ENCODE data around the gene ARTN.

Gene ARTN, protein sequence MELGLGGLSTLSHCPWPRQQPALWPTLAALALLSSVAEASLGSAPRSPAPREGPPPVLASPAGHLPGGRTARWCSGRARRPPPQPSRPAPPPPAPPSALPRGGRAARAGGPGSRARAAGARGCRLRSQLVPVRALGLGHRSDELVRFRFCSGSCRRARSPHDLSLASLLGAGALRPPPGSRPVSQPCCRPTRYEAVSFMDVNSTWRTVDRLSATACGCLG

DNA sequence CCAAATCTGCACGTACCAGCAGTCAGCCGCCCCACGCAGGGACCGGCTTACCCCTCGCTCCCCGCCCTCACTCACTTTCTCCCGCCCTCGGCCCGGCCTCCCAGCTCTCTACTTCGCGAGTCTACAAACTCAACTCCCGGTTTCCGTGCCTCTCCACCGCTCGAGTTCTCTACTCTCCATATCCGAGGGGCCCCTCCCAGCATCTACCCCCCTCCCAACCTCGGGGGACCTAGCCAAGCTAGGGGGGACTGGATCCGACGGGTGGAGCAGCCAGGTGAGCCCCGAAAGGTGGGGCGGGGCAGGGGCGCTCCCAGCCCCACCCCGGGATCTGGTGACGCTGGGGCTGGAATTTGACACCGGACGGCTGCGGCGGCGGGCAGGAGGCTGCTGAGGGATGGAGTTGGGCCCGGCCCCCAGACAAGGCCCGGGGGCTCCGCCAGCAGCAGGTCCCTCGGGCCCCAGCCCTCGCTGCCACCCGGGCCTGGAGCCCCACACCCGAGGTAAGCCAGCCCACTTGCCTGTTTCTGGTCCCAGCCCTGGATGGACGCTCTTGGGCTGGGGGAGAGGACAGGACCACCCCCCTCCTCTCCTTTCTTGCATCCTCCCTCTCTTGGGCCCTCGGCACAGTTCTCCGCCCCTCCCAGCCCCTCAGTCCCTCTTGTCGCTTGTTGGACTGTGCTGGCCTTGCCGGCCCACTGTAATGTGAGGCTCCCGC lies at the start of gene ARTN:
ARTN (plus strand) TSS at position 416 of the 715 bp plus-strand sequence. CDS start 1,856 bp downstream, outside the sequence.
- H3K4me3 ChIP-seq (ENCODE audit: low read depth, low read length), result peak within 1 kb of the TSS; percentile 37
- TF ChIP-seq, protein P1, sequence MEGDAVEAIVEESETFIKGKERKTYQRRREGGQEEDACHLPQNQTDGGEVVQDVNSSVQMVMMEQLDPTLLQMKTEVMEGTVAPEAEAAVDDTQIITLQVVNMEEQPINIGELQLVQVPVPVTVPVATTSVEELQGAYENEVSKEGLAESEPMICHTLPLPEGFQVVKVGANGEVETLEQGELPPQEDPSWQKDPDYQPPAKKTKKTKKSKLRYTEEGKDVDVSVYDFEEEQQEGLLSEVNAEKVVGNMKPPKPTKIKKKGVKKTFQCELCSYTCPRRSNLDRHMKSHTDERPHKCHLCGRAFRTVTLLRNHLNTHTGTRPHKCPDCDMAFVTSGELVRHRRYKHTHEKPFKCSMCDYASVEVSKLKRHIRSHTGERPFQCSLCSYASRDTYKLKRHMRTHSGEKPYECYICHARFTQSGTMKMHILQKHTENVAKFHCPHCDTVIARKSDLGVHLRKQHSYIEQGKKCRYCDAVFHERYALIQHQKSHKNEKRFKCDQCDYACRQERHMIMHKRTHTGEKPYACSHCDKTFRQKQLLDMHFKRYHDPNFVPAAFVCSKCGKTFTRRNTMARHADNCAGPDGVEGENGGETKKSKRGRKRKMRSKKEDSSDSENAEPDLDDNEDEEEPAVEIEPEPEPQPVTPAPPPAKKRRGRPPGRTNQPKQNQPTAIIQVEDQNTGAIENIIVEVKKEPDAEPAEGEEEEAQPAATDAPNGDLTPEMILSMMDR (IDR thresholded peaks at IDR 0.05; ENCODE audit: borderline replicate concordance, insufficient read depth, low read depth, low read length), result no peak

DNA sequence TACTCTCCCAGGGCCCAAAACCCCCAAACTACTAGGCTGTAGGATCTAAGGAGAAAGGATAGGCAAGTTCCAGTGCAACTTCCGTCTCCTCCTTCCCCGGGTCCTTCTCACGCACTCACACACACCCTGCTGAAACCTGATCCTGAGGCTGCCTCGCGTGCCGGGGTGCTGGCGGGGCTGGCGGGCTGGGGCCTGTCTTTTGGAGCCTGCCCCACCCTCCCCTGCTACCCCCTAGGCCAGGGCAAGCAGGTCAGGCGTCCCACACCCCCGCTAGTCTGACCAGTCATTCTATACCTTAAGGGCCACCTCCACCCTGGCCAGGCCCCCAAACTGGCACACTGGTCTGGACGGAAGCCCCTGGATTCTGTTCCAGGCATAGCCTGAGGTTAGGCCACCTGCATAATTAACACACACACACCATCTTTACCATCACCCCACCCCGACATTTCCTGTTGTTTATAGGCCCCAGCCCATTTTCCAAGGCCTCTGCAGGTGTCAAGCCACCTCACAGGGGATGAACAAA lies 48.3 kb upstream of the ARTN start:
- TF ChIP-seq, protein P1 (IDR thresholded peaks at IDR 0.05; ENCODE audit: borderline replicate concordance, insufficient read depth, low read depth, low read length), result no peak
- H3K4me3 ChIP-seq (ENCODE audit: low read depth, low read length), result no peak overlapping the region

DNA sequence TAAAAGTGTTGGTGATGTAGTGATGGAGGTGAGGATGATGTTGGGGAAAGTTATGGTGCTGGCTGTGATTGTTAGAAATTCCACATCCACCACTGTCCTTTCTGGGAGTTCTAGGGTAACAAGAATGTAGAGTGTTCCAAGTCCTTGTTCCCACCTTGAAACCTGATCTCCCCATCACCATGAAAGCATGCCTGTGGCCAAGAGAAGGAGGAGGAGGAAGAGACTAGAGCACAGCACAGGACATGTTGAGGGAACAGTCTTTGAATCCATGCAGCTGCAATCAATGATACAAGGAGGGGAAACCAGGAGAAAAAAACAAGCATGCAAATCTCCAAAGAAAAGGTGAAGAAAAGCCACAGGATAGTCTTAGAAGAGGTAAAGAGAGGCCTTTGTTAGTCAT lies 45.9 kb upstream of the ARTN start:
- TF ChIP-seq, protein P1 (IDR thresholded peaks at IDR 0.05; ENCODE audit: borderline replicate concordance, insufficient read depth, low read depth, low read length), result no peak

DNA sequence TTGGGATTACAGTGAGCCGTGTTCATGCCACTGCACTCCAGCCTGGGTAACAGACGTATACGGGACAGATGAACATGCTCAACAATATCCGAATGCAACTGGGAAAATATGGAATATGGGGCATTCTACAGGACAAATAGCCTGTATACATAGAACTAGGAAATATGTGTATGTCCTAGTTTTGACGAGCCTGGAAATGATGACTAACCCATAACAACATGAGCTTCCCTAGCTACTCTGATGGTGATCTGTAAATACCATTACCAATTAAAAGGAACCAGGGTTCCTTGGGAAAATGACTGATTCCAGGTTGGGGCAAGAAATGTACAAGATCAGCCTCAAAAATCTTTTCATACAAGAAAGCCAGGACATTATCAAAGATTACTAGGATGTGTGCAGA lies 42.8 kb upstream of the ARTN start:
- TF ChIP-seq, protein P1 (IDR thresholded peaks at IDR 0.05; ENCODE audit: borderline replicate concordance, insufficient read depth, low read depth, low read length), result no peak
- no peak overlapping the region for H3K4me3 ChIP-seq (ENCODE audit: low read depth, low read length)

More for the DNA sequence above, 45.9 kb upstream of the ARTN start:
- no peak overlapping the region for H3K4me3 ChIP-seq (ENCODE audit: low read depth, low read length)

DNA sequence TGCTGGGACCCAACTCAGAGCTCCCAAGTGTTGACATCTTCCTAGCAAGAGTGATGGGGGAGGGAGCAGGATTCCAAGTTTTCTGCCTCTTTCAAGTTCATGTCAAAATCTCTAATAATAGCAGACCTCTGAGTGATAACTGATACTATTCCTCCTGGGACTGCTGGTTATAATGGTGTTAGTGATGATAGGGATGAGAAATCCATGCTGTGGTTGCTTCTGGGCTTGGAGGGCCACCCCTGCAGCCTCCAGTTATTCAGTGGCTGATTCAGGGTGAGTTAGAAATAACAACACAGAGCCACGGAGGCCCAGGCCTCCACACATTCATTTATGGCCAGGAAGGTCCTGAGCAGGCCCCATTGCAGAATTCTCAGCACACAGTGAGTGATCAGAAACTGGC lies 40.6 kb upstream of the ARTN start:
- no peak overlapping the region for H3K4me3 ChIP-seq (ENCODE audit: low read depth, low read length)
- TF ChIP-seq, protein P1 (IDR thresholded peaks at IDR 0.05; ENCODE audit: borderline replicate concordance, insufficient read depth, low read depth, low read length), result no peak

DNA sequence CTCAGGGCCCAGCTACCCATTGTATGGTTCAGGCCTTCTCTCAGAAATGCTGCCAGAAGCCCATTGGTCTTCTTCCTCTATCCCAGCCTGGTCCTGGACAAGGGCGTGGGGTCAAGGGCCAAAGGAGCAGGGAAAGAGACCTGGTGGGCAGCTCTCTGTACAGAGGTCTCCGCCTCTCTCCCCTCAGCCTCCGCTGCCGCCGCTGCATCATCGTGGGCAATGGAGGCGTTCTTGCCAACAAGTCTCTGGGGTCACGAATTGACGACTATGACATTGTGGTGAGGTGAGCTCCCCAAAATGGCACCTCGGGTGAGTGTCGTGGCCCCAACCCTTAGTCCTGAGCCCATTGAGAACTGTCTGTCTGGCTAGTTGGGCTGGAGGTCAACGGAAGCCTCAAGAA lies 34.6 kb upstream of the ARTN start:
- TF ChIP-seq, protein P1 (IDR thresholded peaks at IDR 0.05; ENCODE audit: borderline replicate concordance, insufficient read depth, low read depth, low read length), result no peak

More for the DNA sequence above, 34.6 kb upstream of the ARTN start:
- no peak overlapping the region for H3K4me3 ChIP-seq (ENCODE audit: low read depth, low read length)

Data from GM12875 (cell line).